Panc1 (cell line): ENCODE results near the gene RNF167. TPM values are rescaled to one million over a fixed set of nuclear protein-coding genes. Genes with fewer than 3 reads are reported as not detected.

Experiments used
- ATAC-seq: fragments of 200-7000 bp; cut with Tn5 transposase; 2 replicates; pipeline ENCODE4 v1.9.1; 2020; ENCODE audit warnings: mild to moderate bottlenecking, moderate library complexity
- BruUV-seq: library from RNA; stranded (reverse); fragments of 400-500 nt; replicated peaks from 2 replicates; lab custom pipeline; 2021; lab: Mats Ljungman, UMichigan
- CTCF ChIA-PET: fragments of 300-600 bp; sonication (Branson Sonifier 250); formaldehyde crosslinking; loops from one replicate; lab custom pipeline; 2022; ENCODE audit warnings: antibody characterized with exemption; lab: Charles Lee
- POLR2A ChIA-PET: fragments of 300-600 bp; sonication (Branson Sonifier 250); formaldehyde crosslinking; loops from one replicate; lab custom pipeline; 2022; ENCODE audit warnings: antibody characterized with exemption; lab: Charles Lee
- DNase-seq: peaks from one replicate; pipeline ENCODE4 v3.0.0-alpha.2; 2010; ENCODE audit warnings: low read depth, low spot score
- H3K27ac ChIP-seq: 2 replicates; pipeline ENCODE4 v1.5.1; 2011; ENCODE audit warnings: mild to moderate bottlenecking, low read length, inconsistent platforms
- H3K27me3 ChIP-seq: fragments of 200-500 bp; sonication (Bioruptor generic); 2 replicates; pipeline ENCODE4 v1.6.0; 2014; ENCODE audit warnings: low read length, inconsistent platforms; ENCODE audit not compliant: control insufficient read depth, insufficient read depth
- H3K36me3 ChIP-seq: fragments of 200-500 bp; sonication (Bioruptor generic); 2 replicates; pipeline ENCODE4 v1.5.1; 2014; ENCODE audit warnings: inconsistent platforms, mild to moderate bottlenecking, low read length, moderate library complexity; ENCODE audit not compliant: control insufficient read depth, insufficient read depth
- H3K4me1 ChIP-seq: 2 replicates; pipeline ENCODE4 v1.5.1; 2011; ENCODE audit warnings: inconsistent platforms, mild to moderate bottlenecking, low read length, moderate library complexity; ENCODE audit not compliant: control insufficient read depth, insufficient read depth
- H3K4me3 ChIP-seq, 2 experiments: 2 replicates each; pipeline ENCODE4 v1.5.1; 2011 to 2012; ENCODE audit warnings: low read depth in 2 of 2, low read length in 2 of 2, mild to moderate bottlenecking in 2 of 2, inconsistent platforms in 1 of 2, moderate library complexity in 1 of 2
- H3K9me3 ChIP-seq: fragments of 200-500 bp; sonication (Bioruptor generic); 2 replicates; pipeline ENCODE4 v1.5.1; 2014; ENCODE audit warnings: low read depth, mild to moderate bottlenecking, inconsistent platforms, low read length, moderate library complexity; ENCODE audit not compliant: control insufficient read depth, insufficient read depth
- SIN3A ChIP-seq: IDR thresholded peaks from 2 replicates; pipeline ENCODE4 v1.6.1; 2012; ENCODE audit warnings: low read depth, mild to moderate bottlenecking, low read length, moderate library complexity, borderline replicate concordance; ENCODE audit not compliant: insufficient read depth
- TCF7L2 ChIP-seq: IDR thresholded peaks from 2 replicates; pipeline ENCODE4 v1.6.1; 2011; ENCODE audit warnings: mild to moderate bottlenecking, low read depth, low read length, inconsistent platforms
- in situ Hi-C: cut with HindIII; loops from 2 replicates; pipeline ENCODE4 v1.10.0; 2016; ENCODE audit warnings: low sequenced_read_pairs, low pct_unique_long_range_greater_than_20kb
- intact Hi-C: fragments of 100-400 bp; cut with micrococcal nuclease; formaldehyde crosslinking; loops from one replicate; pipeline ENCODE4 v1.10.0; 2022; ENCODE audit not compliant: unreplicated experiment
- microRNA-seq: library from miRNA; unstranded; fragments of <30 nt; microRNA quantifications from one replicate; pipeline ENCODE4 v1.1.0, GENCODE V29; 2020; ENCODE audit not compliant: unreplicated experiment
- total RNA-seq: library from RNA; stranded (reverse); gene quantifications from one replicate; pipeline ENCODE4 v1.2.1, GENCODE V29; 2021; ENCODE audit not compliant: unreplicated experiment

The RNF167 gene
- total RNA-seq, 1 experiment from 2014 or later: 95.8 TPM

- DNase-seq: no peak
- ATAC-seq: peak; percentile 36; the same call in 1 of the 2 replicates
- H3K9me3 ChIP-seq: no peaks in the 10 kb centered on the region
- H3K36me3 ChIP-seq: no peaks in the 10 kb centered on the region; the same call in 1 of the 2 replicates
- ChIA-PET POLR2A (no interaction called here), CTCF (interaction anchor here (0.8 kb wide), 1 partner anchor 76 kb away, joined by 6 read pairs; no protein-coding TSS in a partner anchor)
- in situ Hi-C loops: no loop called here
- H3K4me1 ChIP-seq: peaks cover 6% of the 10 kb centered on the region; the same call in 1 of the 2 replicates
- peak overlapping the region; percentile 67 to 75 for H3K4me3 ChIP-seq
- intact Hi-C loops: no loop called here
- H3K27ac ChIP-seq: peak overlapping the region; percentile 85
- no peak for TF ChIP-seq TCF7L2
- TF ChIP-seq SIN3A: no peak
- TSS peak; percentile 92 for BruUV-seq
- H3K27me3 ChIP-seq: no peaks in the 10 kb centered on the region
These were observed 47.9 kb downstream of the RNF167 start for GRCh38 chr17:4987767-4988567.

GRCh38 chr17:4994081-4994595 lies 54.1 kb downstream of the RNF167 start:
- no peak for TF ChIP-seq TCF7L2
- no peak overlapping the region for H3K27ac ChIP-seq
- no TSS peak for BruUV-seq
- CTCF ChIA-PET: no interaction called here
- no peaks in the 10 kb centered on the region for H3K27me3 ChIP-seq
- no peak for DNase-seq
- no peaks in the 10 kb centered on the region for H3K9me3 ChIP-seq
- H3K36me3 ChIP-seq: no peaks in the 10 kb centered on the region; the same call in 1 of the 2 replicates
- H3K4me1 ChIP-seq: no peaks in the 10 kb centered on the region
- intact Hi-C loops (no loop called here), in situ Hi-C loops (no loop called here)
- H3K4me3 ChIP-seq: no peak overlapping the region
- ATAC-seq: no peak
- POLR2A ChIA-PET: no interaction called here

Small RNAs within 50 kb of the gene (microRNA-seq; reads per million reads assigned to microRNA genes)
- gene MIR6864 (not detected), gene MIR6865 (not detected)

Other genes starting within 250 kb of the RNF167 start
- gene PELP1, start 236.1 kb upstream of the RNF167 start, total RNA-seq: 84.1 TPM
- 39.2 TPM for gene ARRB2, start 229.6 kb upstream of the RNF167 start, total RNA-seq
- gene MED11, start 208.8 kb upstream of the RNF167 start, total RNA-seq: 12.5 TPM
- 0.28 TPM for gene ZMYND15, start 200.4 kb upstream of the RNF167 start, total RNA-seq
- gene CXCL16, start 200.3 kb upstream of the RNF167 start, total RNA-seq: 5.3 TPM
- not detected for gene TM4SF5, start 168.4 kb upstream of the RNF167 start, total RNA-seq
- 0.49 TPM for gene VMO1, start 153.9 kb upstream of the RNF167 start, total RNA-seq
- not detected for gene GLTPD2, start 151.3 kb upstream of the RNF167 start, total RNA-seq
- 156 TPM for gene PSMB6, start 144.1 kb upstream of the RNF167 start, total RNA-seq
- gene PLD2, start 133.1 kb upstream of the RNF167 start, total RNA-seq: 40.2 TPM
- 78.2 TPM for gene MINK1, start 106.9 kb upstream of the RNF167 start, total RNA-seq
- 2.4 TPM for gene C17orf107, start 40.7 kb upstream of the RNF167 start, total RNA-seq
- 0.13 TPM for gene CHRNE, start 37.2 kb upstream of the RNF167 start, total RNA-seq
- 0.15 TPM for gene GP1BA, start 8.0 kb upstream of the RNF167 start, total RNA-seq
- gene SLC25A11, start 222 bp upstream of the RNF167 start, total RNA-seq: 65.9 TPM
- gene PFN1, start 8.3 kb downstream of the RNF167 start, total RNA-seq: 1,074 TPM
- gene ENO3, start 10.9 kb downstream of the RNF167 start, total RNA-seq: 23.4 TPM
- 43.4 TPM for gene SPAG7, start 27.5 kb downstream of the RNF167 start, total RNA-seq
- gene CAMTA2, start 47.4 kb downstream of the RNF167 start, total RNA-seq: 22.7 TPM
- 1.7 TPM for gene INCA1, start 57.3 kb downstream of the RNF167 start, total RNA-seq
- gene KIF1C, start 57.7 kb downstream of the RNF167 start, total RNA-seq: 117 TPM
- gene SLC52A1, start 95.2 kb downstream of the RNF167 start, total RNA-seq: 0.54 TPM
- not detected for gene ZFP3, start 138.2 kb downstream of the RNF167 start, total RNA-seq
- 8.7 TPM for gene ZNF232, start 171.6 kb downstream of the RNF167 start, total RNA-seq
- 0.08 TPM for gene USP6, start 175.8 kb downstream of the RNF167 start, total RNA-seq